Stimulated activated CD8-positive, alpha-beta memory T cell treated with anti-CD3 and anti-CD28 coated beads, Interleukin-4, amount 100 ng/mL, for 4 hours (primary cell): ENCODE results near the gene NINJ1.
"Not testable (repeated sequence)": the region's sequence is repeated elsewhere in the genome, so short reads cannot be mapped to it uniquely, and the experiment has no call there.

ENCODE experiments used
- DNase-seq, 2 donors: peaks; one replicate each; pipeline ENCODE4 v3.0.0-alpha.2; 2020; ENCODE audit warnings: low read depth in 2 of 2, low spot score in 1 of 2

Gene NINJ1

GRCh38 chr9:93107151-93107824 is 26.8 kb downstream of the NINJ1 start:
- DNase-seq = no peak

- no peak for DNase-seq
These were observed 28.4 kb downstream of the NINJ1 start for GRCh38 chr9:93105620-93106019.

GRCh38 chr9:93101086-93101485 is 33.0 kb downstream of the NINJ1 start:
- not testable (repeated sequence) for DNase-seq

GRCh38 chr9:93100276-93100636 is 33.8 kb downstream of the NINJ1 start:
- no peak for DNase-seq

GRCh38 chr9:93099551-93100275 is 34.3 kb downstream of the NINJ1 start:
- no peak for DNase-seq

- peak in 1 of 2 donors; percentile 52 for DNase-seq
These were observed 35.7 kb downstream of the NINJ1 start for GRCh38 chr9:93098236-93098946.

GRCh38 chr9:93097511-93098201 is 36.4 kb downstream of the NINJ1 start:
- DNase-seq = no peak

GRCh38 chr9:93096811-93097382 is 37.2 kb downstream of the NINJ1 start:
- DNase-seq = no peak

- no peak for DNase-seq
These were observed 37.8 kb downstream of the NINJ1 start, which contains the start of gene CARD19 for GRCh38 chr9:93096131-93096802. TSS of gene CARD19 (plus strand) at chr9:93096217. CDS start at chr9:93096346, 129 bp downstream.

GRCh38 chr9:93095205-93096130 is 38.6 kb downstream of the NINJ1 start:
- DNase-seq = peak; percentile 100

GRCh38 chr9:93094658-93095204 is 39.3 kb downstream of the NINJ1 start:
- DNase-seq = no peak

GRCh38 chr9:93093877-93094657 is 40.0 kb downstream of the NINJ1 start:
- no peak for DNase-seq

GRCh38 chr9:93093127-93093876 is 40.7 kb downstream of the NINJ1 start:
- DNase-seq = no peak

GRCh38 chr9:93092251-93092991 is 41.6 kb downstream of the NINJ1 start:
- DNase-seq = no peak

GRCh38 chr9:93091453-93092081 is 42.5 kb downstream of the NINJ1 start:
- peak in 1 of 2 donors; percentile 23 for DNase-seq

GRCh38 chr9:93091056-93091452 is 43.0 kb downstream of the NINJ1 start:
- DNase-seq = no peak
